H9 (cell line): ENCODE data around the gene FAM3D. TPM values are rescaled to one million over a fixed set of nuclear protein-coding genes. Genes with fewer than 3 reads are reported as not detected.

Experiments
- DNase-seq: peaks from one replicate; pipeline ENCODE4 v3.0.0-alpha.2; 2017
- H2AFZ ChIP-seq: one replicate; pipeline ENCODE4 v1.6.1; 2013; ENCODE audit warnings: mild to moderate bottlenecking, low read length, control low read depth, moderate library complexity
- H2AK5ac ChIP-seq: 2 replicates; pipeline ENCODE4 v1.6.1; 2013; ENCODE audit warnings: low read length, control low read depth, mixed read lengths; ENCODE audit not compliant: insufficient read length
- H2BK120ac ChIP-seq: one replicate; pipeline ENCODE4 v1.6.1; 2013; ENCODE audit warnings: low read depth, mild to moderate bottlenecking, low read length, control low read depth, inconsistent platforms; ENCODE audit not compliant: poor library complexity, severe bottlenecking
- H2BK12ac ChIP-seq: 2 replicates; pipeline ENCODE4 v1.6.1; 2013; ENCODE audit warnings: low read length, control low read depth, mixed read lengths, low read depth; ENCODE audit not compliant: insufficient read length
- H2BK15ac ChIP-seq: 2 replicates; pipeline ENCODE4 v1.6.1; 2013; ENCODE audit warnings: low read depth, low read length, control low read depth
- H2BK20ac ChIP-seq: one replicate; pipeline ENCODE4 v1.6.1; 2013; ENCODE audit warnings: low read depth, mild to moderate bottlenecking, low read length, control low read depth, inconsistent platforms; ENCODE audit not compliant: poor library complexity, severe bottlenecking
- H2BK5ac ChIP-seq: 2 replicates; pipeline ENCODE4 v1.6.1; 2013; ENCODE audit warnings: low read length, control low read depth, mixed read lengths; ENCODE audit not compliant: insufficient read length
- H3K14ac ChIP-seq: 2 replicates; pipeline ENCODE4 v1.6.1; 2013; ENCODE audit warnings: low read length, control low read depth; ENCODE audit not compliant: insufficient read depth
- H3K18ac ChIP-seq: 2 replicates; pipeline ENCODE4 v1.6.1; 2013; ENCODE audit warnings: low read depth, mild to moderate bottlenecking, mixed read lengths, low read length, control low read depth; ENCODE audit not compliant: insufficient read length
- H3K23ac ChIP-seq: 2 replicates; pipeline ENCODE4 v1.6.1; 2013; ENCODE audit warnings: low read length, control low read depth, mixed read lengths, low read depth; ENCODE audit not compliant: insufficient read length
- H3K23me2 ChIP-seq: 2 replicates; pipeline ENCODE4 v1.6.1; 2013; ENCODE audit warnings: low read depth, mild to moderate bottlenecking, mixed read lengths, low read length, control low read depth; ENCODE audit not compliant: insufficient read length, poor library complexity, severe bottlenecking
- H3K27ac ChIP-seq: 2 replicates; pipeline ENCODE4 v1.5.1; 2013; ENCODE audit warnings: low read length, control low read depth, mixed read lengths, low read depth; ENCODE audit not compliant: insufficient read length
- H3K27me3 ChIP-seq: 2 replicates; pipeline ENCODE4 v1.6.1; 2013; ENCODE audit warnings: low read length, control low read depth, inconsistent platforms; ENCODE audit not compliant: insufficient read depth
- H3K4ac ChIP-seq: 2 replicates; pipeline ENCODE4 v1.6.1; 2013; ENCODE audit warnings: low read depth, mild to moderate bottlenecking, control low read depth, inconsistent platforms, low read length, moderate library complexity
- H3K4me1 ChIP-seq: 2 replicates; pipeline ENCODE4 v1.6.1; 2013; ENCODE audit warnings: low read length, control low read depth, inconsistent platforms; ENCODE audit not compliant: insufficient read depth
- H3K4me2 ChIP-seq: 2 replicates; pipeline ENCODE4 v1.6.1; 2013; ENCODE audit warnings: low read length, control low read depth, mixed read lengths; ENCODE audit not compliant: insufficient read length, insufficient read depth
- H3K56ac ChIP-seq: 2 replicates; pipeline ENCODE4 v1.6.1; 2013; ENCODE audit warnings: low read depth, mild to moderate bottlenecking, mixed read lengths, low read length, control low read depth; ENCODE audit not compliant: insufficient read length
- H3K79me1 ChIP-seq: 2 replicates; pipeline ENCODE4 v1.6.1; 2013; ENCODE audit warnings: low read depth, mild to moderate bottlenecking, moderate library complexity, low read length, control low read depth, inconsistent platforms; ENCODE audit not compliant: insufficient read depth, poor library complexity, severe bottlenecking
- H3K79me2 ChIP-seq: 2 replicates; pipeline ENCODE4 v1.6.1; 2013; ENCODE audit warnings: low read length, control low read depth, inconsistent platforms; ENCODE audit not compliant: insufficient read depth
- H3K9ac ChIP-seq: 2 replicates; pipeline ENCODE4 v1.6.1; 2013; ENCODE audit warnings: low read length, control low read depth, mixed read lengths; ENCODE audit not compliant: insufficient read length; ENCODE audit errors: extremely low read depth
- H3K9me3 ChIP-seq: one replicate; pipeline ENCODE4 v1.6.1; 2013; ENCODE audit warnings: low read depth, low read length, inconsistent platforms; ENCODE audit not compliant: control insufficient read depth
- H3T11ph ChIP-seq: one replicate; pipeline ENCODE4 v1.6.1; 2013; ENCODE audit warnings: mild to moderate bottlenecking, low read length, control low read depth, inconsistent platforms
- H4K20me1 ChIP-seq: one replicate; pipeline ENCODE4 v1.6.1; 2013; ENCODE audit not compliant: control insufficient read depth, insufficient read length, insufficient read depth
- H4K5ac ChIP-seq: 2 replicates; pipeline ENCODE4 v1.6.1; 2013; ENCODE audit warnings: low read depth, mild to moderate bottlenecking, mixed read lengths, low read length, control low read depth; ENCODE audit not compliant: insufficient read length
- H4K8ac ChIP-seq: replicated peaks from 2 replicates; pipeline ENCODE4 v1.6.1; 2013; ENCODE audit warnings: low read length, control low read depth, mixed read lengths, low read depth; ENCODE audit not compliant: insufficient read length
- H4K91ac ChIP-seq: 2 replicates; pipeline ENCODE4 v1.6.1; 2013; ENCODE audit warnings: low read depth, mild to moderate bottlenecking, moderate library complexity, mixed read lengths, low read length, control low read depth; ENCODE audit not compliant: insufficient read length
- H3K27ac Mint-ChIP-seq, 3 experiments: 2 replicates in 2 of 3; 3 replicates in 1 of 3; pipeline ENCODE4 v1.8.0; 2020 to 2021; ENCODE audit warnings: mixed read lengths in 3 of 3, mild to moderate bottlenecking in 1 of 3, moderate library complexity in 1 of 3
- H3K27me3 Mint-ChIP-seq: 2 replicates; pipeline ENCODE4 v1.8.0; 2021; ENCODE audit warnings: low read depth, mild to moderate bottlenecking, moderate library complexity, mixed read lengths
- H3K36me3 Mint-ChIP-seq, 3 experiments: 2 replicates in 2 of 3; 3 replicates in 1 of 3; pipeline ENCODE4 v1.8.0; 2020 to 2021; ENCODE audit warnings: low read depth in 3 of 3, mixed read lengths in 3 of 3; ENCODE audit not compliant: insufficient read depth in 1 of 3
- H3K4me1 Mint-ChIP-seq, 2 experiments: 2 replicates each; pipeline ENCODE4 v1.8.0; 2020; ENCODE audit warnings: mixed read lengths in 2 of 2
- H3K4me3 Mint-ChIP-seq, 2 experiments: 2 replicates in 1 of 2; 3 replicates in 1 of 2; pipeline ENCODE4 v1.8.0; 2020 to 2021; ENCODE audit warnings: mild to moderate bottlenecking in 2 of 2, mixed read lengths in 2 of 2, moderate library complexity in 1 of 2
- H3K9me3 Mint-ChIP-seq, 2 experiments: 2 replicates in 1 of 2; 3 replicates in 1 of 2; pipeline ENCODE4 v1.8.0; 2020; ENCODE audit warnings: mild to moderate bottlenecking in 2 of 2, mixed read lengths in 2 of 2, moderate library complexity in 1 of 2
- WGBS: extraction: QIAGEN DNeasy Blood & Tissue Kit; methylation state at CpG from one replicate; pipeline ENCODE4 v1.1.7; 2013; ENCODE audit warnings: missing lambda C conversion rate, low lambda C conversion rate, mixed read lengths; ENCODE audit not compliant: insufficient read length; ENCODE audit errors: extremely low coverage; 5-methylcytosine and 5-hydroxymethylcytosine counted together
- total RNA-seq: library from RNA; stranded (reverse); gene quantifications from 2 replicates; pipeline ENCODE4 v1.2.1, GENCODE V29; 2021
- TF ChIP-seq, protein P1 (sequence below): fragments of 200-600 bp; sonication (generic); conservative IDR thresholded peaks from 3 replicates; pipeline ENCODE4 v1.8.0; 2021; ENCODE audit warnings: antibody characterized with exemption, mild to moderate bottlenecking

Gene FAM3D
- total RNA-seq, 1 experiment from 2014 or later: not detected

GRCh38 chr3:58629629-58630028, 36.9 kb downstream of the FAM3D start:
- no peaks in the 10 kb centered on the region; the same call in 1 of the 2 replicates for H3K27me3 ChIP-seq
- no peaks in the 10 kb centered on the region for H3K23me2 ChIP-seq
- H3K4me2 ChIP-seq: no peak overlapping the region
- no peaks in the 10 kb centered on the region for H3K9me3 Mint-ChIP-seq
- no peaks in the 10 kb centered on the region for H3K36me3 Mint-ChIP-seq
- TF ChIP-seq, protein P1, sequence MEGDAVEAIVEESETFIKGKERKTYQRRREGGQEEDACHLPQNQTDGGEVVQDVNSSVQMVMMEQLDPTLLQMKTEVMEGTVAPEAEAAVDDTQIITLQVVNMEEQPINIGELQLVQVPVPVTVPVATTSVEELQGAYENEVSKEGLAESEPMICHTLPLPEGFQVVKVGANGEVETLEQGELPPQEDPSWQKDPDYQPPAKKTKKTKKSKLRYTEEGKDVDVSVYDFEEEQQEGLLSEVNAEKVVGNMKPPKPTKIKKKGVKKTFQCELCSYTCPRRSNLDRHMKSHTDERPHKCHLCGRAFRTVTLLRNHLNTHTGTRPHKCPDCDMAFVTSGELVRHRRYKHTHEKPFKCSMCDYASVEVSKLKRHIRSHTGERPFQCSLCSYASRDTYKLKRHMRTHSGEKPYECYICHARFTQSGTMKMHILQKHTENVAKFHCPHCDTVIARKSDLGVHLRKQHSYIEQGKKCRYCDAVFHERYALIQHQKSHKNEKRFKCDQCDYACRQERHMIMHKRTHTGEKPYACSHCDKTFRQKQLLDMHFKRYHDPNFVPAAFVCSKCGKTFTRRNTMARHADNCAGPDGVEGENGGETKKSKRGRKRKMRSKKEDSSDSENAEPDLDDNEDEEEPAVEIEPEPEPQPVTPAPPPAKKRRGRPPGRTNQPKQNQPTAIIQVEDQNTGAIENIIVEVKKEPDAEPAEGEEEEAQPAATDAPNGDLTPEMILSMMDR: no peak
- no peak overlapping the region for H2AK5ac ChIP-seq
- WGBS: no CpG with 5 or more reads among the region's 2 CpGs
- H4K8ac ChIP-seq: no peak overlapping the region
- H3K79me1 ChIP-seq: no peaks in the 10 kb centered on the region
- H2BK5ac ChIP-seq: no peak overlapping the region
- no peaks in the 10 kb centered on the region for H4K20me1 ChIP-seq
- H3K4me3 Mint-ChIP-seq: no peak overlapping the region
- no peak for DNase-seq
- no peak overlapping the region for H2BK20ac ChIP-seq
- no peak overlapping the region for H2BK15ac ChIP-seq
- H3K14ac ChIP-seq: no peak overlapping the region
- H3K18ac ChIP-seq: no peak overlapping the region
- H3K23ac ChIP-seq: no peak overlapping the region
- no peak overlapping the region for H3K4ac ChIP-seq
- no peaks in the 10 kb centered on the region for H3K4me1 ChIP-seq
- H3K27ac Mint-ChIP-seq: no peak overlapping the region
- H2AFZ ChIP-seq: no peak overlapping the region
- H3T11ph ChIP-seq: no peak overlapping the region
- H4K5ac ChIP-seq: no peak overlapping the region
- H3K27ac ChIP-seq: no peak overlapping the region
- no peak overlapping the region for H2BK12ac ChIP-seq
- no peaks in the 10 kb centered on the region for H3K79me2 ChIP-seq
- H3K27me3 Mint-ChIP-seq: peaks cover 48% of the 10 kb centered on the region
- H4K91ac ChIP-seq: no peak overlapping the region
- H3K9me3 ChIP-seq: no peaks in the 10 kb centered on the region
- no peak overlapping the region for H3K56ac ChIP-seq
- no peak overlapping the region for H3K9ac ChIP-seq
- peaks cover 0 to 4% of the 10 kb centered on the region in 2 experiments; a peak in 1 of 4 replicates for H3K4me1 Mint-ChIP-seq
- no peak overlapping the region for H2BK120ac ChIP-seq
